B cell (primary cell): ENCODE measurements around the gene SLC1A5. TPM values are rescaled to one million over a fixed set of nuclear protein-coding genes. Genes with fewer than 3 reads are reported as not detected.

Experiments used
- ATAC-seq: fragments of 200-7000 bp; cut with Tn5 transposase; one replicate; pipeline ENCODE4 v1.10.0; 2021; ENCODE audit warnings: low read depth, mild to moderate bottlenecking, moderate number of reproducible peaks, moderate library complexity
- CTCF ChIA-PET: fragments of 350-600 bp; sonication (Branson Sonifier 250); formaldehyde crosslinking; loops from one replicate; lab custom pipeline; 2021; ENCODE audit warnings: antibody characterized with exemption, inconsistent platforms; lab: Charles Lee
- POLR2A ChIA-PET: fragments of 350-600 bp; sonication (Branson Sonifier 250); formaldehyde crosslinking; loops from one replicate; lab custom pipeline; 2021; ENCODE audit warnings: antibody characterized with exemption; lab: Charles Lee
- DNase-seq: peaks from one replicate; pipeline ENCODE4 v3.0.0; 2013
- H2AFZ ChIP-seq: 2 replicates; pipeline ENCODE4 v1.6.1; 2012; ENCODE audit warnings: mild to moderate bottlenecking, low read depth, low read length; ENCODE audit not compliant: insufficient read depth, poor library complexity, severe bottlenecking
- H3K27ac ChIP-seq, 2 donors: 1 replicate in 1 of 2; 2 replicates in 1 of 2; pipeline ENCODE4 v1.5.1; 2012 to 2013; ENCODE audit warnings: low read length in 2 of 2, mild to moderate bottlenecking in 2 of 2, moderate library complexity in 1 of 2
- H3K27me3 ChIP-seq, 4 experiments: fragments of 200-600 bp in 1 of 4; sonication (generic) in 1 of 4; replicated peaks in 1 of 4; 1 replicate in 2 of 4; 2 replicates in 2 of 4; pipeline versions ENCODE4 v1.6.1 to v1.7.0; 2013 to 2016; ENCODE audit warnings: low read length in 3 of 4, mild to moderate bottlenecking in 2 of 4, mixed read lengths in 1 of 4, moderate library complexity in 1 of 4; ENCODE audit not compliant: insufficient read depth in 4 of 4, control insufficient read depth in 3 of 4; ENCODE audit errors: control extremely low read depth in 1 of 4
- H3K36me3 ChIP-seq, 2 experiments: replicated peaks in 1 of 2; 1 replicate in 1 of 2; 2 replicates in 1 of 2; pipeline versions ENCODE4 v1.6.1 to v1.7.1; 2013; ENCODE audit warnings: low read length in 1 of 2; ENCODE audit not compliant: insufficient read depth in 2 of 2, control insufficient read depth in 1 of 2; ENCODE audit errors: control extremely low read depth in 1 of 2, extremely low read depth in 1 of 2
- H3K4me1 ChIP-seq, 2 donors: fragments of 200-600 bp in 1 of 2; sonication (generic) in 1 of 2; 1 replicate in 1 of 2; 2 replicates in 1 of 2; pipeline versions ENCODE4 v1.5.1 to v1.6.1; 2013 to 2017; ENCODE audit warnings: low read length in 2 of 2; ENCODE audit not compliant: control insufficient read depth in 2 of 2, insufficient read depth in 2 of 2
- H3K4me2 ChIP-seq: replicated peaks from 2 replicates; pipeline ENCODE3; 2012; ENCODE audit warnings: mild to moderate bottlenecking, low read depth, low read length; ENCODE audit not compliant: poor library complexity, severe bottlenecking
- H3K4me3 ChIP-seq, 5 experiments: fragments of 200-600 bp in 1 of 5; sonication (generic) in 1 of 5; 1 replicate in 3 of 5; 2 replicates in 2 of 5; pipeline versions ENCODE4 v1.5.1 to v1.7.0; 2011 to 2016; ENCODE audit warnings: low read length in 4 of 5, mild to moderate bottlenecking in 4 of 5, low read depth in 2 of 5, control low read depth in 1 of 5, moderate library complexity in 1 of 5; ENCODE audit not compliant: insufficient read depth in 1 of 5; ENCODE audit errors: control extremely low read depth in 1 of 5, extremely low read depth in 1 of 5
- H3K79me2 ChIP-seq: fragments of 200-600 bp; sonication (generic); one replicate; pipeline ENCODE4 v1.6.0; 2016; ENCODE audit warnings: low read length; ENCODE audit not compliant: control insufficient read depth, insufficient read depth
- H3K9ac ChIP-seq: fragments of 200-600 bp; sonication (generic); 2 replicates; pipeline ENCODE4 v1.6.1; 2017; ENCODE audit warnings: mild to moderate bottlenecking, low read length, moderate library complexity
- H3K9me3 ChIP-seq, 3 donors: one replicate each; pipeline versions ENCODE4 v1.6.1 to v1.7.1; 2013; ENCODE audit warnings: low read length in 2 of 3; ENCODE audit not compliant: control insufficient read depth in 2 of 3, insufficient read depth in 1 of 3; ENCODE audit errors: control extremely low read depth in 1 of 3
- H4K20me1 ChIP-seq: 2 replicates; pipeline ENCODE4 v1.6.0; 2012; ENCODE audit warnings: mild to moderate bottlenecking, low read length; ENCODE audit not compliant: insufficient read depth, control insufficient read depth, poor library complexity, severe bottlenecking
- H3K27ac Mint-ChIP-seq: one replicate; pipeline ENCODE4 v1.8.0; 2021; ENCODE audit warnings: mixed read lengths
- H3K27me3 Mint-ChIP-seq: one replicate; pipeline ENCODE4 v1.8.0; 2021; ENCODE audit warnings: mixed read lengths
- H3K4me1 Mint-ChIP-seq: one replicate; pipeline ENCODE4 v1.8.0; 2021; ENCODE audit warnings: mixed read lengths
- H3K4me3 Mint-ChIP-seq: one replicate; pipeline ENCODE4 v1.8.0; 2021; ENCODE audit warnings: mixed read lengths
- H3K9me3 Mint-ChIP-seq: one replicate; pipeline ENCODE4 v1.8.0; 2022; ENCODE audit warnings: mixed read lengths; ENCODE audit not compliant: insufficient read depth
- EZH2 ChIP-seq: IDR thresholded peaks from 2 replicates; pipeline ENCODE4 v1.6.1; 2012; ENCODE audit warnings: borderline replicate concordance, low read depth, mild to moderate bottlenecking, moderate library complexity, low read length; ENCODE audit not compliant: insufficient read depth, poor library complexity, severe bottlenecking
- WGBS: methylation state at CpG from one replicate; pipeline ENCODE4 v1.1.5; 2013; ENCODE audit warnings: missing lambda C conversion rate; ENCODE audit not compliant: insufficient coverage; 5-methylcytosine and 5-hydroxymethylcytosine counted together
- intact Hi-C: fragments of 100-400 bp; cut with micrococcal nuclease; formaldehyde crosslinking; loops from one replicate; pipeline ENCODE4 v1.10.0; 2022
- polyA plus RNA-seq: library from polyadenylated mRNA; depleted of rRNA; stranded (reverse); fragments of >200 nt; gene quantifications from 2 replicates; pipeline ENCODE4 v1.2.3, GENCODE V29; 2012
- total RNA-seq, 2 donors: library from RNA; stranded (reverse); fragments of 120-200 nt in 1 of 2; gene quantifications; 1 replicate in 1 of 2; 2 replicates in 1 of 2; pipeline versions ENCODE4 v1.2.3 to v1.2.4, GENCODE V29; 2013 to 2022
- TF ChIP-seq, protein P1 (sequence below): fragments of 200-600 bp; IDR thresholded peaks from one replicate; pipeline ENCODE4 v1.8.0; 2022; ENCODE audit warnings: antibody characterized with exemption, mild to moderate bottlenecking

Gene SLC1A5
- total and polyA plus RNA-seq, 2 donors (not counting 1 experiment from before 2014, with no cell fraction given): 19.0 to 37.3 TPM

- Mint-ChIP-seq H3K4me1 (peaks cover 26% of the 10 kb centered on the region), H3K27ac (no peak overlapping the region), H3K27me3 (no peaks in the 10 kb centered on the region), H3K4me3 (no peak overlapping the region), H3K9me3 (no peaks in the 10 kb centered on the region)
- WGBS: 54% methylated on average over 13 of the region's 14 CpGs
- Histone ChIP-seq H3K4me3 (no peak overlapping the region), H2AFZ (no peak overlapping the region), H3K9me3 (no peaks in the 10 kb centered on the region), H3K27me3 (no peaks in the 10 kb centered on the region), H3K27ac (no peak overlapping the region), H3K9ac (no peak overlapping the region), H3K4me1 (peaks cover 10% of the 10 kb centered on the region in 2 donors), H3K79me2 (peaks cover 53% of the 10 kb centered on the region), H3K4me2 (no peak overlapping the region), H3K36me3 (peaks cover 1 to 81% of the 10 kb centered on the region in 2 experiments), H4K20me1 (peaks cover 62% of the 10 kb centered on the region)
- CTCF ChIA-PET: interaction anchor here (0.9 to 14.9 kb wide), 8 partner anchors 13 to 202 kb away, joined by 3 to 353 read pairs (median 8); partner anchors contain the start of genes DACT3 and PRKD2
- intact Hi-C loops: no loop called here
- POLR2A ChIA-PET: interaction anchor here (4.0 kb wide), 1 partner anchor 12 kb away, joined by 12 read pairs; no protein-coding TSS in a partner anchor
- DNase-seq (no peak), ATAC-seq (no peak)
- TF ChIP-seq, protein P1, sequence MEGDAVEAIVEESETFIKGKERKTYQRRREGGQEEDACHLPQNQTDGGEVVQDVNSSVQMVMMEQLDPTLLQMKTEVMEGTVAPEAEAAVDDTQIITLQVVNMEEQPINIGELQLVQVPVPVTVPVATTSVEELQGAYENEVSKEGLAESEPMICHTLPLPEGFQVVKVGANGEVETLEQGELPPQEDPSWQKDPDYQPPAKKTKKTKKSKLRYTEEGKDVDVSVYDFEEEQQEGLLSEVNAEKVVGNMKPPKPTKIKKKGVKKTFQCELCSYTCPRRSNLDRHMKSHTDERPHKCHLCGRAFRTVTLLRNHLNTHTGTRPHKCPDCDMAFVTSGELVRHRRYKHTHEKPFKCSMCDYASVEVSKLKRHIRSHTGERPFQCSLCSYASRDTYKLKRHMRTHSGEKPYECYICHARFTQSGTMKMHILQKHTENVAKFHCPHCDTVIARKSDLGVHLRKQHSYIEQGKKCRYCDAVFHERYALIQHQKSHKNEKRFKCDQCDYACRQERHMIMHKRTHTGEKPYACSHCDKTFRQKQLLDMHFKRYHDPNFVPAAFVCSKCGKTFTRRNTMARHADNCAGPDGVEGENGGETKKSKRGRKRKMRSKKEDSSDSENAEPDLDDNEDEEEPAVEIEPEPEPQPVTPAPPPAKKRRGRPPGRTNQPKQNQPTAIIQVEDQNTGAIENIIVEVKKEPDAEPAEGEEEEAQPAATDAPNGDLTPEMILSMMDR: no peak
- TF ChIP-seq EZH2: no peak
Observed at GRCh38 chr19:46731007-46731501, 57.3 kb downstream of the SLC1A5 start.

- no peak overlapping the region for H3K4me2 ChIP-seq
- WGBS: 98% methylated on average over 14 of the region's 14 CpGs
Observed at GRCh38 chr19:46730595-46730994, 57.8 kb downstream of the SLC1A5 start.

More at GRCh38 chr19:46730595-46730994, 57.8 kb downstream of the SLC1A5 start:
- Mint-ChIP-seq H3K4me1 (peaks cover 26% of the 10 kb centered on the region), H3K27ac (no peak overlapping the region), H3K27me3 (no peaks in the 10 kb centered on the region), H3K4me3 (no peak overlapping the region), H3K9me3 (no peaks in the 10 kb centered on the region)
- H3K27me3 ChIP-seq: no peaks in the 10 kb centered on the region
- H3K4me3 ChIP-seq: no peak overlapping the region
- H3K27ac ChIP-seq: no peak overlapping the region
- TF ChIP-seq, protein P1: no peak
- peaks cover 1 to 84% of the 10 kb centered on the region in 2 experiments for H3K36me3 ChIP-seq
- peaks cover 58% of the 10 kb centered on the region for H3K79me2 ChIP-seq
- peaks cover 10% of the 10 kb centered on the region in 2 donors for H3K4me1 ChIP-seq
- no peak for ATAC-seq
- peaks cover 62% of the 10 kb centered on the region for H4K20me1 ChIP-seq
- no peak for DNase-seq
- no peak overlapping the region for H2AFZ ChIP-seq
- no peaks in the 10 kb centered on the region for H3K9me3 ChIP-seq
- intact Hi-C loops: no loop called here
- POLR2A ChIA-PET: interaction anchor here (4.0 kb wide), 1 partner anchor 12 kb away, joined by 12 read pairs; no protein-coding TSS in a partner anchor
- H3K9ac ChIP-seq: no peak overlapping the region
- CTCF ChIA-PET: interaction anchor here (0.9 to 14.9 kb wide), 8 partner anchors 11 to 69 kb away, joined by 3 to 353 read pairs (median 8); partner anchors contain the start of genes DACT3 and PRKD2
